WERI-Rb-1 (cell line): ENCODE data around the gene TRIM63.

Experiments used
- DNase-seq: peaks from one replicate; pipeline ENCODE4 v3.0.0-alpha.2; 2020
- H3K27ac ChIP-seq: fragments of 250-450 bp; sonication (Bioruptor Pico); 2 replicates; pipeline ENCODE4 v1.5.1; 2020; ENCODE audit warnings: mild to moderate bottlenecking, moderate library complexity
- H3K27me3 ChIP-seq: fragments of 250-450 bp; sonication (Bioruptor Pico); 2 replicates; pipeline ENCODE4 v1.5.1; 2021; ENCODE audit warnings: mild to moderate bottlenecking, low read depth, moderate library complexity; ENCODE audit not compliant: insufficient read depth, severe bottlenecking
- H3K36me3 ChIP-seq: fragments of 250-450 bp; sonication (Bioruptor Pico); 2 replicates; pipeline ENCODE4 v1.5.1; 2020; ENCODE audit warnings: mild to moderate bottlenecking, moderate library complexity
- H3K4me3 ChIP-seq: 2 replicates; pipeline ENCODE4 v1.5.1; 2011; ENCODE audit warnings: low read depth, mild to moderate bottlenecking, control low read depth, low read length
- H3K9me3 ChIP-seq: fragments of 250-450 bp; sonication (Bioruptor Pico); 2 replicates; pipeline ENCODE4 v1.5.1; 2021; ENCODE audit warnings: mild to moderate bottlenecking, moderate library complexity; ENCODE audit not compliant: severe bottlenecking
- TF ChIP-seq, protein P1 (sequence below): IDR thresholded peaks from 2 replicates; pipeline ENCODE4 v1.5.1; 2011; ENCODE audit warnings: low read depth, mild to moderate bottlenecking, control low read depth, inconsistent platforms, low read length

TRIM63 gene

DNA sequence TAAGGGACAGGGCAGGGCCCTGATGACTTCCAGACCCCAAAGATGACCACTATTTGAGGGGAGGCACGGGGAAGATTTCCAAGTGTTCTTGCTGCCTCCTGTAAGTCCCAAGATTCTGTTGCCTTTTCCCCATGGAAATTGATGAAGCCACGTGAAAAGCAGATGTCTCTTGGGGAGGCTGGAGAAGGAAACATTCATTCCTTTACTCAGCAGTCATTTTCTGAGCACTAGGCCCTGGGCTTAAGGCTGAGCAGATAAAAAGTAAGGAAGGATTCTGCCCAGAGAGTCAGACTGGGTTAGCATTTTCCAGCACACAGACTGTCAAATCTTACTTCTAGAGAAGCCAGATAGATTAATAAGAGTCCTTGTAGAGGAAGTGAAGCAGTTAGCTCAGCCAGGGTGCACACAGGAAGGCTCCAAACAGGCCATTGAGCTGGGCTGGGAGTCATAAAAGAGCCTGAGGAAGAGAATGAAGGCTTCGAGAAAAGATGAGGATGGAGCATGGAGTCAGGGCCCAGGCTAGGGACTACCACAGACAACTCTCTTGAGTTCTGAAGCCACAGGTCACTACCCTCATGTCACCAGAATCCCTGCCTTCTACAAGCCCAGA lies 35.7 kb downstream of the TRIM63 start:
- Histone ChIP-seq H3K4me3 (no peak overlapping the region), H3K27me3 (no peaks in the 10 kb centered on the region), H3K27ac (no peak overlapping the region), H3K9me3 (no peaks in the 10 kb centered on the region), H3K36me3 (no peaks in the 10 kb centered on the region)
- no peak for DNase-seq
- TF ChIP-seq, protein P1, sequence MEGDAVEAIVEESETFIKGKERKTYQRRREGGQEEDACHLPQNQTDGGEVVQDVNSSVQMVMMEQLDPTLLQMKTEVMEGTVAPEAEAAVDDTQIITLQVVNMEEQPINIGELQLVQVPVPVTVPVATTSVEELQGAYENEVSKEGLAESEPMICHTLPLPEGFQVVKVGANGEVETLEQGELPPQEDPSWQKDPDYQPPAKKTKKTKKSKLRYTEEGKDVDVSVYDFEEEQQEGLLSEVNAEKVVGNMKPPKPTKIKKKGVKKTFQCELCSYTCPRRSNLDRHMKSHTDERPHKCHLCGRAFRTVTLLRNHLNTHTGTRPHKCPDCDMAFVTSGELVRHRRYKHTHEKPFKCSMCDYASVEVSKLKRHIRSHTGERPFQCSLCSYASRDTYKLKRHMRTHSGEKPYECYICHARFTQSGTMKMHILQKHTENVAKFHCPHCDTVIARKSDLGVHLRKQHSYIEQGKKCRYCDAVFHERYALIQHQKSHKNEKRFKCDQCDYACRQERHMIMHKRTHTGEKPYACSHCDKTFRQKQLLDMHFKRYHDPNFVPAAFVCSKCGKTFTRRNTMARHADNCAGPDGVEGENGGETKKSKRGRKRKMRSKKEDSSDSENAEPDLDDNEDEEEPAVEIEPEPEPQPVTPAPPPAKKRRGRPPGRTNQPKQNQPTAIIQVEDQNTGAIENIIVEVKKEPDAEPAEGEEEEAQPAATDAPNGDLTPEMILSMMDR: no peak

DNA sequence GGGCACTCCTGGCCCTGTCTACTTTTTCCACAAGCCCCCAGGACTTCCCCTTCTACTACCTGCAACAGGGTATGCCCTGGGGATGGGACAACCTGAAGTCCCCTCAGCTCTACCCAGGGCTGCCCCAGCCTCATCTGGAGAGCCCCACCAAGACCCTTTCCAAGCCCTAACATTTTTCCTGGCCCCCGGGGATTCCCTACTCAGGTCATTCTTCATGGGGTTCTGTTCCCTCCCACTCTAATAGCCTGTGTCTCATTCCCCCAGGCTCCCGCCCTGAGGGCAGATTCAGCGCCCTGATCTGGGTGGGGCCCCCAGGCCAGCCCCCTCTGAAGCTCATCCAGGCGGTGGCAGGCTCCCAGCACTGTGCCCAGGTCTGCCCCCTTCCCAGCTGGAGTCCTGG lies 36.2 kb downstream of the TRIM63 start:
- no peak overlapping the region for H3K4me3 ChIP-seq
- TF ChIP-seq, protein P1: no peak
- no peaks in the 10 kb centered on the region for H3K36me3 ChIP-seq
- H3K27ac ChIP-seq: no peak overlapping the region
- H3K27me3 ChIP-seq: no peaks in the 10 kb centered on the region
- no peaks in the 10 kb centered on the region for H3K9me3 ChIP-seq
- no peak for DNase-seq

DNA sequence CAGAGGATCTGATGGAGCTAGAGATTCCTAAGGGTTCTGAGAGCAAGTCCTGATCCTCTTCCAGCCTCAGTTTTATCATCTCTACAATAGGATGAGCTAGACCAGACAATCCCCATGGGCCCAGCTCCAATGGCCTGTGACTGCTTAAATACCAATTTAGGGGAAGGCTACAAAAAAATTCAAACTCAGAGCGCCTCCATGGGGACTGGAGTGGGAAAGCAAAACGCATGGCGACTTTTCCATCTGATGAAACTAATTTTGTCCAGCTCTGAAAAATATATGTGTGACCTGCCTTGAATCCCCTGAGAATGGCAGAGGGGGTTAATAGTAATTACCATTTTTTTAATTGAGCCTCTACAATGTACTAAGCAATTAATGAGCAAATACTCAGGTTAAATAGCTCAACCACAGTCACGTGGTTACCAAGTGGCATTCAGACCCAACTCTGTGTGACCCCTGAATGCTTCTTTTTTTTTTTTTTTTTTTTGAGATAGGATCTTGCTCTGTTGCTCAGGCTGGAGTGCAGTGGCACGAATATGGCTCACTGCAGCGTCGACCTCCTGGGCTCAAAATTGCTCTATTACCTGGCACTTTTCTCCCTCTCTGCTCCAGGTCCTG lies 37.5 kb downstream of the TRIM63 start:
- no peak overlapping the region for H3K27ac ChIP-seq
- H3K9me3 ChIP-seq: no peaks in the 10 kb centered on the region
- no peaks in the 10 kb centered on the region for H3K36me3 ChIP-seq
- no peaks in the 10 kb centered on the region for H3K27me3 ChIP-seq
- TF ChIP-seq, protein P1: peak; percentile 43
- H3K4me3 ChIP-seq: no peak overlapping the region
- DNase-seq: peak; percentile 34

DNA sequence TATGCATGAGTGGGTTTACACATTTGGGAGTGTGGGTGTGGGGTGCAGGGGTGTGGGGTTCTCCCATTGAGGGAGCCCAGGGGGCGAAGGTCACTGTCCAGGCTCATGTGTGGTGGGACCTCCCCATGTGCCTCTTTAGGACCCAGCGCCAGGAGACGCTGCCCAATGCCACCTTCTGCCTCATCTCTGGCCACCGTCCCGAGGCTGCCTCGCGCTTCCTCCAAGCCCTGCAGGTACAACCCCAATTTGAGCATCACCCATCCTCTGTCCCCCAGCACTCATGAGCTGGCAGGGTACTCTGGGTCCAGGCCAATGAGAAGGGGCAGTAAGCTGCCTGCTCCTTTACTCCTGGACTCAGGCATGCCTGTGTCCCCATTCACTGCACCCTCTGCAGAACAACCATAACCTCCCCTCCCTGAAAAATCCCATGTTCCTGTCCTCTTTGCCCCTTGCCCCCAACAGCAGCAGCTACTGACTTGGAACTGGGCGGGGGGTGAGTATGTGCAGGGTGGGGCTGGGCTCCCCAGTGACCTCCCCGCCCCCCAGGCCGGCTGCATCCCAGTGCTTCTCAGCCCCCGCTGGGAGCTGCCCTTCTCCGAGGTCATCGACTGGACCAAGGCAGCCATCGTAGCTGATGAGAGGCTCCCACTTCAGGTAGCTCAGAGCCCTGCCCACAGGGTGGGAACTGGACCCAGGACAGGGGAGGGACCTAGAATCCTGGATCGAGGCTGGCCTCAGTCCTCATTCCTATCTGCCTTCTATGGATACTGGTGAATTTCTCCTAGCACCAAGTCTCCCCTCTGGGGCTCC lies 38.2 kb downstream of the TRIM63 start:
- no peak overlapping the region for H3K4me3 ChIP-seq
- no peaks in the 10 kb centered on the region for H3K27me3 ChIP-seq
- no peak for DNase-seq
- no peaks in the 10 kb centered on the region for H3K9me3 ChIP-seq
- no peaks in the 10 kb centered on the region for H3K36me3 ChIP-seq
- TF ChIP-seq, protein P1: no peak
- H3K27ac ChIP-seq: no peak overlapping the region

DNA sequence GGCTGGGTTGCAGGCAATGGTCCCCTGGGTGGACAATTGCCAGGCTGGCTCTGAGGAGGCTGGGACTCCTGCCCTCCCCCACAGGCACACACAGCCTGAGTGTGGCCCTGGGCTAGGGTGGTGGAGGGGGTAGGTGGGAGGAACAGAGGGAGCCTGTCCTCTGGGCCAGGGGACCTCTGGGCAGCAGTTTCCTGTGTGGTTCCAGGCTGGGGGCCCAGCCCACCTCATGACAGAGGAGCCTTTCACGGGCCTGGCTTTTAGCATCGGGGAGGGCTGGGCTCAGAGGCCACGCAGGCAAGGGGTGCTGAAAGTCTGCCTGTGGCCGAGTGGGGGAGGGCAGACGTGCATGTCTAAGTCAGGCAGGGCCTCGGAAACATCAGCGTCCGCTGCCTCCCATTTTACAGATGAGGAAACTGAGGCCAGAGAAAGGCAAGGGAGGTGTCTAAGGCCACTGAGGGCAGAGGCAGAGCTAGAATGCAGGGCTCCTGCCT lies 38.9 kb downstream of the TRIM63 start:
- TF ChIP-seq, protein P1: no peak
- no peak for DNase-seq
- no peak overlapping the region for H3K27ac ChIP-seq
- no peaks in the 10 kb centered on the region for H3K27me3 ChIP-seq
- H3K4me3 ChIP-seq: no peak overlapping the region
- H3K9me3 ChIP-seq: no peaks in the 10 kb centered on the region
- no peaks in the 10 kb centered on the region for H3K36me3 ChIP-seq
